Thyroid gland (tissue), 4 donors: Measurements from ENCODE around the gene TPCN2. TPM values are rescaled to one million over a fixed set of nuclear protein-coding genes. Genes with fewer than 3 reads are reported as not detected.

Experiments used
- DNase-seq, 2 donors: peaks; one replicate each; pipeline ENCODE4 v3.0.0-alpha.2; 2019
- H3K27ac ChIP-seq, 3 donors: fragments of 200-600 bp; sonication (generic); 1 replicate in 2 of 3; 2 replicates in 1 of 3; pipeline ENCODE4 v1.5.1; 2016 to 2019; ENCODE audit warnings: mild to moderate bottlenecking in 1 of 3, moderate library complexity in 1 of 3
- H3K27me3 ChIP-seq: fragments of 200-600 bp; sonication (generic); one replicate; pipeline ENCODE4 v1.5.1; 2019
- H3K36me3 ChIP-seq, 2 donors: fragments of 200-600 bp; sonication (generic); one replicate each; pipeline ENCODE4 v1.5.1; 2016 to 2019
- H3K4me1 ChIP-seq, 2 donors: fragments of 200-600 bp; sonication (generic); one replicate each; pipeline ENCODE4 v1.5.1; 2017 to 2019
- H3K4me3 ChIP-seq, 3 donors: fragments of 200-600 bp; sonication (generic); replicated peaks in 1 of 3; 1 replicate in 2 of 3; 2 replicates in 1 of 3; pipeline ENCODE4 v1.5.1; 2016; ENCODE audit warnings: mild to moderate bottlenecking in 1 of 3
- H3K9me3 ChIP-seq: fragments of 200-600 bp; sonication (generic); one replicate; pipeline ENCODE4 v1.5.1; 2017
- POLR2A ChIP-seq, 2 donors: fragments of 450-650 bp; IDR thresholded peaks; one replicate each; pipeline ENCODE4 v1.6.1; 2017; ENCODE audit warnings: antibody characterized with exemption in 2 of 2, mild to moderate bottlenecking in 2 of 2, moderate library complexity in 1 of 2
- WGBS, 2 donors: methylation state at CpG; one replicate each; pipeline ENCODE4 v1.1.5; 2017; 5-methylcytosine and 5-hydroxymethylcytosine counted together
- intact Hi-C: fragments of 100-400 bp; cut with DNase I; formaldehyde crosslinking; loops from one replicate; pipeline ENCODE4 v1.15.1; 2023
- total RNA-seq, 4 donors: library from RNA; depleted of rRNA; stranded (reverse); fragments of >200 nt; gene quantifications; one replicate each; pipeline ENCODE4 v1.2.3, GENCODE V29; 2016
- TF ChIP-seq, protein P1 (sequence below), 6 experiments: fragments of 200-600 bp in 3 of 6; fragments of 450-650 bp in 3 of 6; sonication (generic) in 3 of 6; IDR thresholded peaks; one replicate each; pipeline ENCODE4 v1.5.1; 2016 to 2019; ENCODE audit warnings: antibody characterized with exemption in 6 of 6, mild to moderate bottlenecking in 2 of 6, inconsistent platforms in 1 of 6, moderate library complexity in 1 of 6

The TPCN2 gene
- total RNA-seq, 4 donors from 2014 or later: 10.5 to 30.4 (median 13.7) TPM

DNA sequence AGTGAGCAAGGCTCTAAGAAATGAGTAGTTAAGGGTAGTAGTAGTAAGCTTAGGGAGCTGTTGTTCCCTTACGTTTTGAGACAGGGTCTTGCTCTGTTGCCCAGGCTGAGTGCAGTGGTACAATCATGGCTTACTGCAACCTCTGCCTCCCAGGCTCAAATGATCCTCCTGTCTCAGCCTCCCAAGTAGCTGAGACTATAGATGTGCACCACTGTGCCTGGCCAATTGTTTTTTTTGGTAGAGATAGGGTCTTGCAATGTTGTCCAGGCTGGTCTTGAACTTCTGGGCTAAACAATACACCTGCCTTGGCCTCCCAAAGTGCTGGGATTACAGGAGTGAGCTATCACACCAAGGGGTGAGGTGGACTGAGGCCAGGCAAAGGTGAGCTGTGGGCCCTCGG is 117.0 kb downstream of the TPCN2 start:
- WGBS, 2 donors: 91 to 98% methylated on average over 2 of the region's 2 CpGs
- Histone ChIP-seq H3K27me3 (no peaks in the 10 kb centered on the region), H3K4me3 (no peak overlapping the region), H3K27ac (no peak overlapping the region), H3K9me3 (no peaks in the 10 kb centered on the region), H3K36me3 (no peaks in the 10 kb centered on the region), H3K4me1 (no peaks in the 10 kb centered on the region)
- DNase-seq: no peak
- intact Hi-C loops: no loop called here
- TF ChIP-seq POLR2A (IDR thresholded peaks at IDR 0.05): no peak
- TF ChIP-seq, protein P1, sequence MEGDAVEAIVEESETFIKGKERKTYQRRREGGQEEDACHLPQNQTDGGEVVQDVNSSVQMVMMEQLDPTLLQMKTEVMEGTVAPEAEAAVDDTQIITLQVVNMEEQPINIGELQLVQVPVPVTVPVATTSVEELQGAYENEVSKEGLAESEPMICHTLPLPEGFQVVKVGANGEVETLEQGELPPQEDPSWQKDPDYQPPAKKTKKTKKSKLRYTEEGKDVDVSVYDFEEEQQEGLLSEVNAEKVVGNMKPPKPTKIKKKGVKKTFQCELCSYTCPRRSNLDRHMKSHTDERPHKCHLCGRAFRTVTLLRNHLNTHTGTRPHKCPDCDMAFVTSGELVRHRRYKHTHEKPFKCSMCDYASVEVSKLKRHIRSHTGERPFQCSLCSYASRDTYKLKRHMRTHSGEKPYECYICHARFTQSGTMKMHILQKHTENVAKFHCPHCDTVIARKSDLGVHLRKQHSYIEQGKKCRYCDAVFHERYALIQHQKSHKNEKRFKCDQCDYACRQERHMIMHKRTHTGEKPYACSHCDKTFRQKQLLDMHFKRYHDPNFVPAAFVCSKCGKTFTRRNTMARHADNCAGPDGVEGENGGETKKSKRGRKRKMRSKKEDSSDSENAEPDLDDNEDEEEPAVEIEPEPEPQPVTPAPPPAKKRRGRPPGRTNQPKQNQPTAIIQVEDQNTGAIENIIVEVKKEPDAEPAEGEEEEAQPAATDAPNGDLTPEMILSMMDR (IDR thresholded peaks at IDR 0.05): no peak

DNA sequence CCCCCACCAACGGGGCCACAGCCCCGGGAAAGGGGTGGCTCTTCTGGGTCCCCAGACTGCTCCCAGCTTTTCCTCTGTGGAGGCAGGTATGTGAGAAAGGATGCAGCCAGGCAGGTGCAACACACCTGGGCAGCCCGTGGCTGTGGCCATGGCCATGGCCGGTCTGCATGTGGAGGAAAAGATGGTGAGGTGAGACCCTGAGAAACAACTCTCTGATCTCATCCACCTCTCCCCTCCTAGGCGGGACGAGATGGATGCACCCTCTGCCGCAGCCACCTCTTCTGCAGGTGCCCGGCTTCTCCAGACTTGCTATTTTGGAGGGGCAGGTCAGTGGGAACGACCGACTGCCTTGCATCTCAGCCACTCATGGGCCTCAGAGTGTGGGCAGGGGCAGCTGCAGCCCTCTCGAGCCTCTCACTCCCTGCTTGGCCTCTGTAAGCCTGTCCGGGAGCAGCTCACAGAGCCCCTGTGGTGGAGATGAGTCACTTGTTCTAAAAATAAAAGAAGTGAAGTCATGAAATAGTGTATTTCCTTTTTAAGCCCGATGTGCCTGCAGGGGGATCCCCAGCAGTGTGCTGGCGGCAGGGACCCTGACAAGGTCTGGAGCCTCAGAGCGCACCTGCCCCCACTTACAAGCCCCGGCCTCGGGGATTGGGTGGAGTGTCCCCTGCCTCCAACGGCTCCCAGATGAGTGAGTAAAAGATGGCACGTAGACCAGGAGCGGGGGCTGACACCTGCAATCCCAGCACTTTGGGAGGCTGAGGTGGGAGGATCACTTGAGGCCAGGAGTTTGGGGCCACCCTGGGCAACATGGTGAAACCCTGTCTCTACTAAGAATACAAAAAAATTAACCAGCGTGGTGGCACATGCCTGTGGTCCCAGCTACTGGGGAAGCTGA is 117.7 kb downstream of the TPCN2 start:
- DNase-seq: no peak
- Histone ChIP-seq H3K4me1 (no peaks in the 10 kb centered on the region), H3K4me3 (no peak overlapping the region), H3K36me3 (no peaks in the 10 kb centered on the region), H3K27me3 (no peaks in the 10 kb centered on the region), H3K27ac (no peak overlapping the region), H3K9me3 (no peaks in the 10 kb centered on the region)
- WGBS, 2 donors: 45 to 61% methylated on average over 18 to 21 of the region's 21 CpGs
- intact Hi-C loops: no loop called here
- TF ChIP-seq POLR2A (IDR thresholded peaks at IDR 0.05): no peak
- TF ChIP-seq, protein P1 (IDR thresholded peaks at IDR 0.05): no peak

DNA sequence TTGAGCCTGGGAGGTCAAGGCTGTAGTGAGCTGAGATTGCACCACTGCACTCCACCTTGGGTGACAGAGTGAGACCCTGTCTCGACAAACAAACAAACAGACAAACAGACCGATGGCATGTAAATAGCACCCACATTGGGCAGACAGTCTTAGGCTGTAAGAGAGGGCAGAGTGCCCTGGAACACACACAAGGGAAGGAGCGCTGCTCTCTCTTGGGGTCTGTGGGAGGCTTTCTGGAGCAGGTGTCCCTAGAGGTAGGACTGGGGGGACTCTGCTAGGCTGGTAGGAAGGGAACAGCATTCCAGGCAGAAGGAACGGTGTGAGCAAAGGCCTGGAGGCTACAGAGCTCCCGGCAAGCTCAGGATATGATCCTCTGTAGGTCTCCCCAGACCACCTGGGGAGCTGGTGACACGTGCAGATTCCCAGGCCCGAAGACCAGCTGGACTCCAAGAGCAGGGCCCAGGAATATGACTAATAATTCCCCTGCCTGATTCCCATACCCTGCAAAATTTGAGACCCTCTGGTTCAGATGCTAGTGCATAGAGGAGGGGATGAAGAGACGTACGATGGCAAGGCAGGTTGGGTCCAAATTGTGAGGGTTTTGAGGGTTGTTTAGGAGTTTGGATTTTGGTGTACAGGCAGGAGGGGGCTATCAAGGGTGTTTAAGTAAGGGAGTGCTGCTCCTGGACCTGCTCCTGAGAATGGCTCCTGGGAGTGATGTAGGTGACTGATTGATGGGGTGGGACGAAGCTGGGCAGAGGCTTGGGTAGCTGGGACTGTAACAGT is 118.6 kb downstream of the TPCN2 start:
- Histone ChIP-seq H3K27me3 (no peaks in the 10 kb centered on the region), H3K36me3 (no peaks in the 10 kb centered on the region), H3K4me3 (no peak overlapping the region), H3K4me1 (no peaks in the 10 kb centered on the region), H3K9me3 (no peaks in the 10 kb centered on the region), H3K27ac (no peak overlapping the region)
- DNase-seq: no peak
- no peak for TF ChIP-seq POLR2A (IDR thresholded peaks at IDR 0.05)
- TF ChIP-seq, protein P1 (IDR thresholded peaks at IDR 0.05): no peak
- intact Hi-C loops: no loop called here
- WGBS, 2 donors: 83 to 91% methylated on average over 8 to 10 of the region's 10 CpGs

DNA sequence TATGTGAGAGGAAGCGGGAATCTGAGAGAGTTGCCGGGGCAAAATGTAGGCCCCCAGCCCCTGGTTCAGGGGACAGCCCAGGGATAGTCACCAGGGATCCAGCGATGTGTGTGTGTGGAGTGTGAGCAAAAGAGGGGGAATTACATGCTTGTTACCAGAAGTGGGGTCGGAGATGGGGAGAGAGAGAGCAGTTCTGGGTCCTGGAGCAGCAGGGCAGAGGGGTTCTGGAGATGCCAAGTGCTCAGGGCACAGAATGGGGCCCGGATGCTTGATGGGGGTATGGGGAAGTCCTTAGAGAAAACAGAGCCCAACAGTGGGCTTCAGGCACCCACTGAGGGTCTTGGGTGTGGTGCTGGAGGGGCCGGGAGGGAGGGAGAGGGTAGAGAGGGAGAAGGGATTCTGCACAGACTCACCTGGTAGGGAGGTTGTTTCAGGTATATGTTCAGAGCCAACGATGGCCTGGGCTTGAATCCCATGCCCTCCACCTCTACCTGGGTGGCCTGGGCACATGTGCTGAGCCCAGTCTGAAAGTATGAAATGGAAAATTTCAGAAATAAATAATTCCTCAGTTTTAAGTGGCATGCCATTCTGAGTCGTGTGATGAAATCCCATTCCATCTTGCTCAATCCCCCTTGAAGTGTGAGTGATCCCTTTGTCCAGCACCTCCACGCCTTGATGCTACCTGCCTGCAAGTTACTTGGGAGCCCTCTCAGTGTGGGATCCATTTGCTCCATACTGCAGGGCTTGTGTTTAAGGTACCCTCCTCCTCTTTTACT is 119.4 kb downstream of the TPCN2 start:
- H3K4me1 ChIP-seq: no peaks in the 10 kb centered on the region
- no peak overlapping the region for H3K4me3 ChIP-seq
- no peak for DNase-seq
- H3K36me3 ChIP-seq: no peaks in the 10 kb centered on the region
- no peaks in the 10 kb centered on the region for H3K27me3 ChIP-seq
- intact Hi-C loops: no loop called here
- no peaks in the 10 kb centered on the region for H3K9me3 ChIP-seq
- no peak overlapping the region for H3K27ac ChIP-seq
- 74 to 77% methylated on average over 9 of the region's 9 CpGs for WGBS, 2 donors
- TF ChIP-seq, protein P1 (IDR thresholded peaks at IDR 0.05): no peak
- TF ChIP-seq POLR2A (IDR thresholded peaks at IDR 0.05): no peak
